Lower lobe of right lung (tissue), 2 donors: Measurements from ENCODE around the gene EHMT1. TPM values are rescaled to one million over a fixed set of nuclear protein-coding genes. Genes with fewer than 3 reads are reported as not detected.
"Not testable (repeated sequence)": the region's sequence is repeated elsewhere in the genome, so short reads cannot be mapped to it uniquely, and the experiment has no call there.

Source experiments
- ATAC-seq, 2 donors: fragments of 200-7000 bp; cut with Tn5 transposase; one replicate each; pipeline ENCODE4 v1.9.1; 2020 to 2022; ENCODE audit warnings: mild to moderate bottlenecking in 2 of 2, moderate library complexity in 2 of 2
- DNase-seq: peaks from one replicate; pipeline ENCODE4 v3.0.0-alpha.2; 2020
- H3K27ac ChIP-seq: fragments of 200-600 bp; one replicate; pipeline ENCODE4 v1.8.0; 2022
- H3K27me3 ChIP-seq: fragments of 200-600 bp; one replicate; pipeline ENCODE4 v1.8.0; 2022; ENCODE audit warnings: low read depth
- H3K36me3 ChIP-seq: fragments of 200-600 bp; one replicate; pipeline ENCODE4 v1.8.0; 2022; ENCODE audit warnings: mild to moderate bottlenecking
- H3K4me1 ChIP-seq: fragments of 200-600 bp; one replicate; pipeline ENCODE4 v1.8.0; 2022
- H3K4me3 ChIP-seq: fragments of 200-600 bp; one replicate; pipeline ENCODE4 v1.8.0; 2022; ENCODE audit warnings: mild to moderate bottlenecking
- H3K9me3 ChIP-seq: fragments of 200-600 bp; one replicate; pipeline ENCODE4 v1.8.0; 2022
- CTCF ChIP-seq: fragments of 200-600 bp; IDR thresholded peaks from one replicate; pipeline ENCODE4 v1.8.0; 2022; ENCODE audit warnings: antibody characterized with exemption, mild to moderate bottlenecking
- intact Hi-C: fragments of 100-400 bp; cut with DNase I; formaldehyde crosslinking; loops from one replicate; pipeline ENCODE4 v1.11.0; 2022
- total RNA-seq: library from RNA; stranded (reverse); fragmentation: NEBNext Ultra II Directional; extraction: Animal tissue kit (Norgen Biotek cat#: 25700); gene quantifications from one replicate; pipeline ENCODE4 v1.2.1, GENCODE V29; 2021
- donor health status: DM: no; HTN: yes; CAD: no; lungs with severe emphysema.

The EHMT1 gene
- total RNA-seq, 1 donor from 2014 or later: 73.5 TPM

- DNase-seq (peak; percentile 90), ATAC-seq (peak; percentile 98 to 99)
- peaks cover 30% of the 10 kb centered on the region for H3K4me1 ChIP-seq
- H3K27me3 ChIP-seq: no peaks in the 10 kb centered on the region
- TF ChIP-seq CTCF: no peak
- intact Hi-C loops: no loop called here
- H3K36me3 ChIP-seq: peaks cover 23% of the 10 kb centered on the region
- H3K4me3 ChIP-seq: peak within 1 kb of the TSS; percentile 91
- peak within 1 kb of the TSS; percentile 59 for H3K27ac ChIP-seq
- H3K9me3 ChIP-seq: no peaks in the 10 kb centered on the region
Measured at GRCh38 chr9:137590469-137591383, 28.1 kb upstream of the EHMT1 start, which contains the start of gene ZMYND19. Gene ZMYND19 (minus strand): TSS chr9:137590512. CDS start chr9:137590263, 249 bp downstream.

GRCh38 chr9:137592767-137593166 lies 26.0 kb upstream of the EHMT1 start:
- no peak for TF ChIP-seq CTCF
- peak overlapping the region; percentile 46 for H3K27ac ChIP-seq

GRCh38 chr9:137593176-137593575 lies 25.6 kb upstream of the EHMT1 start:
- Histone ChIP-seq H3K36me3 (peaks cover 2% of the 10 kb centered on the region), H3K27me3 (no peaks in the 10 kb centered on the region), H3K4me3 (peak overlapping the region; percentile 2), H3K27ac (peak overlapping the region; percentile 46), H3K9me3 (no peaks in the 10 kb centered on the region), H3K4me1 (peaks cover 30% of the 10 kb centered on the region)
- ATAC-seq (peak; percentile 48 to 63), DNase-seq (peak; percentile 86)
- TF ChIP-seq CTCF: no peak
- intact Hi-C loops: no loop called here

More at GRCh38 chr9:137592767-137593166, 26.0 kb upstream of the EHMT1 start:
- peak; percentile 42 to 52 for ATAC-seq
- intact Hi-C loops: no loop called here
- Histone ChIP-seq H3K9me3 (no peaks in the 10 kb centered on the region), H3K27me3 (no peaks in the 10 kb centered on the region), H3K4me1 (peaks cover 30% of the 10 kb centered on the region), H3K36me3 (peaks cover 6% of the 10 kb centered on the region), H3K4me3 (peak overlapping the region; percentile 2)
- peak; percentile 72 for DNase-seq

GRCh38 chr9:137596577-137596976 lies 22.2 kb upstream of the EHMT1 start:
- H3K36me3 ChIP-seq, H3K27me3 ChIP-seq, DNase-seq, ATAC-seq, intact Hi-C loops, H3K4me3 ChIP-seq, H3K27ac ChIP-seq, H3K9me3 ChIP-seq: not testable (repeated sequence)
- H3K4me1 ChIP-seq: peaks cover 11% of the 10 kb centered on the region

GRCh38 chr9:137598943-137599342 lies 19.9 kb upstream of the EHMT1 start:
- no peak for TF ChIP-seq CTCF
- DNase-seq (no peak), ATAC-seq (no peak)
- Histone ChIP-seq H3K9me3 (no peaks in the 10 kb centered on the region), H3K36me3 (no peaks in the 10 kb centered on the region), H3K27me3 (no peaks in the 10 kb centered on the region), H3K27ac (no peak overlapping the region), H3K4me3 (no peak overlapping the region), H3K4me1 (peaks cover 7% of the 10 kb centered on the region)
- intact Hi-C loops: no loop called here

- H3K4me1 ChIP-seq: peaks cover 29% of the 10 kb centered on the region
- intact Hi-C loops: no loop called here
- TF ChIP-seq CTCF: no peak
- DNase-seq (no peak), ATAC-seq (no peak)
- no peaks in the 10 kb centered on the region for H3K9me3 ChIP-seq
- no peaks in the 10 kb centered on the region for H3K27me3 ChIP-seq
- no peaks in the 10 kb centered on the region for H3K36me3 ChIP-seq
- no peak overlapping the region for H3K4me3 ChIP-seq
- H3K27ac ChIP-seq: peak overlapping the region; percentile 7
Measured at GRCh38 chr9:137602661-137603060, 16.1 kb upstream of the EHMT1 start.
